22Rv1 (cell line): ENCODE results near the gene IFIT2.

Experiments used
- ZFX ChIP-seq: fragments of 450-650 bp; IDR thresholded peaks from 2 replicates; pipeline ENCODE4 v1.6.1; 2017; ENCODE audit warnings: antibody characterized with exemption, borderline replicate concordance
- TF ChIP-seq, protein P1 (sequence below): fragments of 450-650 bp; IDR thresholded peaks from 2 replicates; pipeline ENCODE4 v1.5.1; 2017; ENCODE audit warnings: mild to moderate bottlenecking

- TF ChIP-seq, protein P1, sequence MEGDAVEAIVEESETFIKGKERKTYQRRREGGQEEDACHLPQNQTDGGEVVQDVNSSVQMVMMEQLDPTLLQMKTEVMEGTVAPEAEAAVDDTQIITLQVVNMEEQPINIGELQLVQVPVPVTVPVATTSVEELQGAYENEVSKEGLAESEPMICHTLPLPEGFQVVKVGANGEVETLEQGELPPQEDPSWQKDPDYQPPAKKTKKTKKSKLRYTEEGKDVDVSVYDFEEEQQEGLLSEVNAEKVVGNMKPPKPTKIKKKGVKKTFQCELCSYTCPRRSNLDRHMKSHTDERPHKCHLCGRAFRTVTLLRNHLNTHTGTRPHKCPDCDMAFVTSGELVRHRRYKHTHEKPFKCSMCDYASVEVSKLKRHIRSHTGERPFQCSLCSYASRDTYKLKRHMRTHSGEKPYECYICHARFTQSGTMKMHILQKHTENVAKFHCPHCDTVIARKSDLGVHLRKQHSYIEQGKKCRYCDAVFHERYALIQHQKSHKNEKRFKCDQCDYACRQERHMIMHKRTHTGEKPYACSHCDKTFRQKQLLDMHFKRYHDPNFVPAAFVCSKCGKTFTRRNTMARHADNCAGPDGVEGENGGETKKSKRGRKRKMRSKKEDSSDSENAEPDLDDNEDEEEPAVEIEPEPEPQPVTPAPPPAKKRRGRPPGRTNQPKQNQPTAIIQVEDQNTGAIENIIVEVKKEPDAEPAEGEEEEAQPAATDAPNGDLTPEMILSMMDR = no peak
- no peak for TF ChIP-seq ZFX
Measured at GRCh38 chr10:89270153-89270483, 31.7 kb upstream of the IFIT2 start.
